Measurements from ENCODE around the gene CLASP1.
"Not testable (repeated sequence)": the region's sequence is repeated elsewhere in the genome, so short reads cannot be mapped to it uniquely, and the experiment has no call there.

CLASP1 gene

GRCh38 chr2:121342751-121343150, 306.5 kb downstream of the CLASP1 start:
- no peak for DNase-seq

- no peak for DNase-seq
Observed at GRCh38 chr2:121340926-121341325, 308.3 kb downstream of the CLASP1 start.

GRCh38 chr2:121338281-121338680, 311.0 kb downstream of the CLASP1 start:
- DNase-seq = no peak

GRCh38 chr2:121336528-121337294, 312.6 kb downstream of the CLASP1 start:
- no peak for DNase-seq

GRCh38 chr2:121335294-121336290, 313.7 kb downstream of the CLASP1 start:
- DNase-seq = no peak

- no peak for DNase-seq
Observed at GRCh38 chr2:121334581-121335293, 314.5 kb downstream of the CLASP1 start.

GRCh38 chr2:121333834-121334558, 315.3 kb downstream of the CLASP1 start:
- no peak for DNase-seq

GRCh38 chr2:121333231-121333630, 316.0 kb downstream of the CLASP1 start:
- no peak for DNase-seq

GRCh38 chr2:121331324-121331723, 317.9 kb downstream of the CLASP1 start:
- DNase-seq = not testable (repeated sequence)

GRCh38 chr2:121330921-121331320, 318.3 kb downstream of the CLASP1 start:
- no peak for DNase-seq

GRCh38 chr2:121329786-121330185, 319.5 kb downstream of the CLASP1 start:
- no peak for DNase-seq

GRCh38 chr2:121326628-121327027, 322.6 kb downstream of the CLASP1 start:
- no peak for DNase-seq

- no peak for DNase-seq
Observed at GRCh38 chr2:121324601-121325000, 324.7 kb downstream of the CLASP1 start.

GRCh38 chr2:121321476-121321875, 327.8 kb downstream of the CLASP1 start:
- no peak for DNase-seq

- no peak for DNase-seq
Observed at GRCh38 chr2:121319941-121320340, 329.3 kb downstream of the CLASP1 start.

GRCh38 chr2:121316986-121317385, 332.3 kb downstream of the CLASP1 start:
- DNase-seq = no peak

GRCh38 chr2:121313701-121314100, 335.6 kb downstream of the CLASP1 start:
- not testable (repeated sequence) for DNase-seq

GRCh38 chr2:121309801-121310200, 339.5 kb downstream of the CLASP1 start:
- DNase-seq = no peak

- no peak for DNase-seq
Observed at GRCh38 chr2:121309323-121309722, 339.9 kb downstream of the CLASP1 start.

- no peak for DNase-seq
Observed at GRCh38 chr2:121307048-121307447, 342.2 kb downstream of the CLASP1 start.

GRCh38 chr2:121304941-121305340, 344.3 kb downstream of the CLASP1 start:
- DNase-seq = no peak

- no peak for DNase-seq
Observed at GRCh38 chr2:121303531-121304263, 345.6 kb downstream of the CLASP1 start.

Data from NCI-H446 (cell line).